C4-2B (cell line): ENCODE data around the gene ARL15.

Experiments used
- CTCF ChIP-seq: fragments of 450-650 bp; conservative IDR thresholded peaks from 2 replicates; pipeline ENCODE4 v1.5.1; 2017; ENCODE audit warnings: mild to moderate bottlenecking
- ZFX ChIP-seq: fragments of 450-650 bp; IDR thresholded peaks from 2 replicates; pipeline ENCODE4 v1.6.1; 2017

GRCh38 chr5:54295651-54296276 is 14.6 kb downstream of the ARL15 start:
- TF ChIP-seq CTCF (no peak), ZFX (no peak)
